GM12874 (cell line): Measurements from ENCODE around the gene DBI.

ENCODE experiments used
- CTCF ChIP-seq: IDR thresholded peaks from 2 replicates; pipeline ENCODE4 v1.5.1; 2011; ENCODE audit warnings: low read depth, mild to moderate bottlenecking, control low read depth, low read length, moderate library complexity; ENCODE audit not compliant: insufficient read depth

Gene DBI

GRCh38 chr2:119366649-119367471 lies at the start of gene DBI, which contains the start of gene C2orf76:
TSS of gene DBI (plus strand) at chr2:119366977. CDS start at chr2:119367052, 75 bp downstream.
TSS of gene C2orf76 (minus strand) at chr2:119366834. CDS start at chr2:119339959, 26,875 bp downstream.
- no peak for TF ChIP-seq CTCF

GRCh38 chr2:119317554-119317953 lies 49.2 kb upstream of the DBI start:
- TF ChIP-seq CTCF = no peak

- TF ChIP-seq CTCF = no peak
These were observed 47.2 kb upstream of the DBI start for GRCh38 chr2:119319593-119319992.

- TF ChIP-seq CTCF = no peak
These were observed 43.3 kb upstream of the DBI start for GRCh38 chr2:119323459-119323858.

- TF ChIP-seq CTCF = no peak
These were observed 42.0 kb upstream of the DBI start for GRCh38 chr2:119324685-119325270.

- TF ChIP-seq CTCF = no peak
These were observed 39.8 kb upstream of the DBI start for GRCh38 chr2:119326938-119327337.

GRCh38 chr2:119327431-119327830 lies 39.3 kb upstream of the DBI start:
- no peak for TF ChIP-seq CTCF
